Heart left ventricle (tissue), 16 donors: ENCODE measurements around the gene BRSK2. TPM values are rescaled to one million over a fixed set of nuclear protein-coding genes. Genes with fewer than 3 reads are reported as not detected.
"Not testable (repeated sequence)": the region's sequence is repeated elsewhere in the genome, so short reads cannot be mapped to it uniquely, and the experiment has no call there.

Experiments
- ATAC-seq, 4 donors: fragments of 200-7000 bp; cut with Tn5 transposase; one replicate each; pipeline ENCODE4 v1.9.1; 2020 to 2022; ENCODE audit warnings: moderate library complexity in 4 of 4, mild to moderate bottlenecking in 3 of 4, moderate number of reproducible peaks in 1 of 4
- DNase-seq, 5 donors: peaks; one replicate each; pipeline ENCODE4 v3.0.0-alpha.2; 2020
- H3K27ac ChIP-seq, 12 donors: fragments of 200-600 bp; sonication (generic) in 4 of 12; one replicate each; pipeline versions ENCODE4 v1.5.0 to v1.8.0; 2016 to 2022; ENCODE audit warnings: mild to moderate bottlenecking in 2 of 12
- H3K27me3 ChIP-seq, 9 donors: fragments of 200-600 bp; sonication (generic) in 2 of 9; one replicate each; pipeline versions ENCODE4 v1.5.1 to v1.8.0; 2016 to 2022; ENCODE audit warnings: mild to moderate bottlenecking in 3 of 9
- H3K36me3 ChIP-seq, 9 donors: fragments of 200-600 bp; sonication (generic) in 2 of 9; one replicate each; pipeline versions ENCODE4 v1.5.0 to v1.8.0; 2018 to 2022; ENCODE audit warnings: mild to moderate bottlenecking in 2 of 9
- H3K4me1 ChIP-seq, 12 donors: fragments of 200-600 bp; sonication (generic) in 4 of 12; one replicate each; pipeline versions ENCODE4 v1.5.0 to v1.8.0; 2016 to 2022; ENCODE audit warnings: mild to moderate bottlenecking in 3 of 12
- H3K4me3 ChIP-seq, 12 donors: fragments of 200-600 bp; sonication (generic) in 4 of 12; one replicate each; pipeline versions ENCODE4 v1.5.0 to v1.8.0; 2017 to 2022; ENCODE audit warnings: mild to moderate bottlenecking in 9 of 12, moderate library complexity in 4 of 12
- H3K9me3 ChIP-seq, 12 donors: fragments of 200-600 bp; sonication (generic) in 4 of 12; one replicate each; pipeline versions ENCODE4 v1.5.0 to v1.8.0; 2016 to 2022; ENCODE audit warnings: mild to moderate bottlenecking in 1 of 12
- CTCF ChIP-seq, 12 donors: fragments of 200-600 bp; sonication (generic) in 4 of 12; IDR thresholded peaks; one replicate each; pipeline versions ENCODE4 v1.5.0 to v1.8.0; 2018 to 2022; ENCODE audit warnings: antibody characterized with exemption in 12 of 12, mild to moderate bottlenecking in 5 of 12
- POLR2A ChIP-seq, 2 donors: fragments of 450-650 bp; IDR thresholded peaks; one replicate each; pipeline ENCODE4 v1.6.1; 2017; ENCODE audit warnings: antibody characterized with exemption in 2 of 2, mild to moderate bottlenecking in 2 of 2, moderate library complexity in 2 of 2
- WGBS, 4 donors: extraction: QIAGEN DNeasy Blood & Tissue Kit in 2 of 4; methylation state at CpG; one replicate each; pipeline versions ENCODE4 v1.1.5 to v1.1.7; 2013 to 2018; 5-methylcytosine and 5-hydroxymethylcytosine counted together
- intact Hi-C, 10 donors: fragments of 100-400 bp; cut with DNase I; formaldehyde crosslinking; loops; one replicate each; pipeline versions ENCODE4 v1.11.1 to v1.14.2; 2022
- polyA plus RNA-seq, 2 donors: library from polyadenylated mRNA; stranded (reverse); fragments of 200-250 nt; gene quantifications; one replicate each; pipeline ENCODE4 v1.2.3, GENCODE V29; 2013
- total RNA-seq, 9 donors: library from RNA; depleted of rRNA in 2 of 9; stranded (reverse); fragments of >200 nt in 2 of 9; fragmentation: NEBNext Ultra II Directional in 3 of 9; extraction: Animal tissue kit (Norgen Biotek cat#: 25700) in 3 of 9; gene quantifications; one replicate each; pipeline versions ENCODE4 v1.1.0 to v1.2.4, GENCODE V29; 2016 to 2023
- donor health status: ischemic (EF 13 %, LVEDD 7.1; RV severe dilation, severe dysfunction).
- donor health status: healthy with polysubstance abuse.
- donor health status: DM: no; HTN: yes; CAD: no.
- donor health status: DM: no; HTN: no; CAD: no.
- donor health status: ischemic (EF 25% LVEDD 6.9; RV normal size, moderate dysfunction).
- donor health status: ischemic (EF 25% LVEDD 5.7; RV mildly dilated, moderate dysfunction).
- donor health status: healthy.
- donor health status: DM: yes; HTN: yes; CAD: no.
- donor health status: ischemic (EF 35%, LVEDD 5.7; RV mildly dilated, moderate dysfunction).
- donor health status: nonischemic (EF 11% LVEDD 7.7; RV severe dilation, severe dysfunction).
- donor health status: DM: yes; HTN: yes; CAD: no.
- donor health status: PGD.
- donor health status: ischemic (EF 29% LVEDD 5.4; RV normal size, mild dysfunction).
- donor health status: nonischemic (EF 23%, LVEDD 6.1; RV moderate dilation, normal function).

Gene BRSK2
- total and polyA plus RNA-seq, 11 donors = 0.16 to 1.3 (median 0.61) TPM; not detected in 1

DNA sequence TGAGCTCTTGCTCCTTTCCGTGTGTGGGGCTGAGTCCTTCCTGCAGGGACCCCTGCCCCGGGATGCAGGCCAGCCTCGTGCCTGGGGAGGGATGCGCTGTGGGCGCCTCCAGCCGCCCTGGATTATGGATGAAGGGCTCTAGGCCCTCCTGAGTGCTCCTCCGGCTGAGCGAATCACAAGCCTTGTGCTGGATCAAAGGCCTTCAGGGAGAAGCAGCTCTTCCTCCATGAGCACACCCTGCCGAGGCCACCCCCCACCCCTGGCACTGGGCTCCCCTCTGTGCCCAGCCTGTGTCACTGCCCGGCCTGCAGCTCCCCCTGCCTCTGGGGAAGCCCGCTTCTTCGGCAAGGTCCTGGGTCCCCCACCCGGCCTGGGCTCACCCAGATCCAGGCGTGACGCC lies 43.8 kb downstream of the BRSK2 start:
- no peak for ATAC-seq
- peaks cover 0 to 4% (median 0%) of the 10 kb centered on the region in 9 donors for H3K27me3 ChIP-seq

GRCh38 chr11:1433977-1434640 lies 44.4 kb downstream of the BRSK2 start:
- DNase-seq (no peak), ATAC-seq (no peak)
- intact Hi-C loops = no loop called here
- Histone ChIP-seq H3K36me3 (no peaks in the 10 kb centered on the region), H3K27ac (no peak overlapping the region), H3K4me3 (no peak overlapping the region), H3K27me3 (peaks cover 0 to 4% (median 0%) of the 10 kb centered on the region in 9 donors), H3K9me3 (no peaks in the 10 kb centered on the region), H3K4me1 (peaks cover 0 to 36% (median 11%) of the 10 kb centered on the region in 12 donors)
- 77 to 79% (median 78%) methylated on average over 20 to 29 of the region's 29 CpGs for WGBS, 4 donors
- TF ChIP-seq CTCF (IDR thresholded peaks at IDR 0.05) (no peak), POLR2A (IDR thresholded peaks at IDR 0.05) (no peak)

More for the DNA sequence above, 43.8 kb downstream of the BRSK2 start:
- DNase-seq = no peak
- TF ChIP-seq CTCF (IDR thresholded peaks at IDR 0.05) (no peak), POLR2A (IDR thresholded peaks at IDR 0.05) (no peak)
- 73 to 84% (median 79%) methylated on average over 15 of the region's 15 CpGs for WGBS, 4 donors
- no peak overlapping the region for H3K4me3 ChIP-seq
- intact Hi-C loops = no loop called here
- no peaks in the 10 kb centered on the region for H3K9me3 ChIP-seq
- peaks cover 0 to 31% (median 10%) of the 10 kb centered on the region in 12 donors for H3K4me1 ChIP-seq
- H3K36me3 ChIP-seq = no peaks in the 10 kb centered on the region
- no peak overlapping the region for H3K27ac ChIP-seq

GRCh38 chr11:1435479-1435819 lies 45.7 kb downstream of the BRSK2 start:
- H3K27ac ChIP-seq, ATAC-seq, H3K36me3 ChIP-seq, DNase-seq, intact Hi-C loops, H3K27me3 ChIP-seq, H3K9me3 ChIP-seq, H3K4me3 ChIP-seq: not testable (repeated sequence)
- peaks cover 0 to 37% (median 11%) of the 10 kb centered on the region in 12 donors for H3K4me1 ChIP-seq
- WGBS, 4 donors = 79 to 88% (median 84%) methylated on average over 6 to 16 of the region's 20 CpGs

DNA sequence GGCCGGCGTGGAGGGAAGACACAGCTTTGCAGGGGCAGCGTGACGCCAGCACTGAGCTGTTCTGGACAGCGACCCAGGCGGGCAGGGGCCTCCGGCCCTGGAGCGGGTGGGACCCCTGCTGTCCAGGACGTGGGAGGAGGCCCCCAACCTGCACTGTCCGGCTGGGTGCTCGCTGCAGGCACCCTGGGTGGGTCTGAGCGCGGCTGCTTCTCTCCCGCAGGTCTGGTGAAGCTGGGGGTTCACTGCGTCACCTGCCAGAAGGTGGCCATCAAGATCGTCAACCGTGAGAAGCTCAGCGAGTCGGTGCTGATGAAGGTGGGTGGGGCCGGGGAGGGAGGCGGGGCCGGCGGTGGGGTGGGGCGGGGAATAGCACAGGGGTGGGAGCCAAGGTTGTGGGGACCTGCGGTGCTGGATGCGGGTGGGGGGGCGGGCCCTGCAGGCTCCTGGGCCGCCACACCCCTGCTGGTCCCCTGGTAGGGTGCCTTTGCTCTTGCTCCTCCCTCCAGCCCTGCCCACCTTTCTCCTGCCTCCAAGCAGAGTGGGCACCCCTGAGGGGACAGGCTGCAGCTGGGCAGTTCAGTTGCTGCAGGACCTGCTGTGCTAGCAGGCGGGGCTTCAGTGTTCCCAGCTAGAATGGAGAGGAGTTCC lies 46.2 kb downstream of the BRSK2 start:
- TF ChIP-seq POLR2A (IDR thresholded peaks at IDR 0.05) = no peak
- no peak for TF ChIP-seq CTCF (IDR thresholded peaks at IDR 0.05)
- H3K4me1 ChIP-seq = peaks cover 0 to 37% (median 11%) of the 10 kb centered on the region in 12 donors
- H3K4me3 ChIP-seq = no peak overlapping the region
- no peak overlapping the region for H3K27ac ChIP-seq
- peaks cover 0 to 4% (median 0%) of the 10 kb centered on the region in 9 donors for H3K27me3 ChIP-seq
- DNase-seq (no peak), ATAC-seq (no peak)
- no peaks in the 10 kb centered on the region for H3K9me3 ChIP-seq
- intact Hi-C loops = no loop called here
- WGBS, 4 donors = 7 to 24% (median 15%) methylated on average over 13 to 29 of the region's 29 CpGs
- no peaks in the 10 kb centered on the region for H3K36me3 ChIP-seq
